ENCODE measurements around the gene PXYLP1. TPM values are rescaled to one million over a fixed set of nuclear protein-coding genes. Genes with fewer than 3 reads are reported as not detected.

Gene PXYLP1
- total RNA-seq, 1 donor from 2014 or later, result 11.5 TPM

- Histone ChIP-seq H3K36me3 (ENCODE audit: control insufficient read depth, insufficient read depth, low read length) (no peaks in the 10 kb centered on the region), H3K27me3 (ENCODE audit: control insufficient read depth, insufficient read depth, low read length) (no peaks in the 10 kb centered on the region), H3K4me3 (ENCODE audit: low read depth, low read length) (no peak overlapping the region)
- DNase-seq (ENCODE audit: low read depth), result no peak
- TF ChIP-seq, protein P1, sequence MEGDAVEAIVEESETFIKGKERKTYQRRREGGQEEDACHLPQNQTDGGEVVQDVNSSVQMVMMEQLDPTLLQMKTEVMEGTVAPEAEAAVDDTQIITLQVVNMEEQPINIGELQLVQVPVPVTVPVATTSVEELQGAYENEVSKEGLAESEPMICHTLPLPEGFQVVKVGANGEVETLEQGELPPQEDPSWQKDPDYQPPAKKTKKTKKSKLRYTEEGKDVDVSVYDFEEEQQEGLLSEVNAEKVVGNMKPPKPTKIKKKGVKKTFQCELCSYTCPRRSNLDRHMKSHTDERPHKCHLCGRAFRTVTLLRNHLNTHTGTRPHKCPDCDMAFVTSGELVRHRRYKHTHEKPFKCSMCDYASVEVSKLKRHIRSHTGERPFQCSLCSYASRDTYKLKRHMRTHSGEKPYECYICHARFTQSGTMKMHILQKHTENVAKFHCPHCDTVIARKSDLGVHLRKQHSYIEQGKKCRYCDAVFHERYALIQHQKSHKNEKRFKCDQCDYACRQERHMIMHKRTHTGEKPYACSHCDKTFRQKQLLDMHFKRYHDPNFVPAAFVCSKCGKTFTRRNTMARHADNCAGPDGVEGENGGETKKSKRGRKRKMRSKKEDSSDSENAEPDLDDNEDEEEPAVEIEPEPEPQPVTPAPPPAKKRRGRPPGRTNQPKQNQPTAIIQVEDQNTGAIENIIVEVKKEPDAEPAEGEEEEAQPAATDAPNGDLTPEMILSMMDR (IDR thresholded peaks at IDR 0.05; ENCODE audit: insufficient read depth, low read length, poor library complexity, severe bottlenecking), result no peak
Measured at GRCh38 chr3:141241616-141242376, 10.2 kb downstream of the PXYLP1 start.

DNA sequence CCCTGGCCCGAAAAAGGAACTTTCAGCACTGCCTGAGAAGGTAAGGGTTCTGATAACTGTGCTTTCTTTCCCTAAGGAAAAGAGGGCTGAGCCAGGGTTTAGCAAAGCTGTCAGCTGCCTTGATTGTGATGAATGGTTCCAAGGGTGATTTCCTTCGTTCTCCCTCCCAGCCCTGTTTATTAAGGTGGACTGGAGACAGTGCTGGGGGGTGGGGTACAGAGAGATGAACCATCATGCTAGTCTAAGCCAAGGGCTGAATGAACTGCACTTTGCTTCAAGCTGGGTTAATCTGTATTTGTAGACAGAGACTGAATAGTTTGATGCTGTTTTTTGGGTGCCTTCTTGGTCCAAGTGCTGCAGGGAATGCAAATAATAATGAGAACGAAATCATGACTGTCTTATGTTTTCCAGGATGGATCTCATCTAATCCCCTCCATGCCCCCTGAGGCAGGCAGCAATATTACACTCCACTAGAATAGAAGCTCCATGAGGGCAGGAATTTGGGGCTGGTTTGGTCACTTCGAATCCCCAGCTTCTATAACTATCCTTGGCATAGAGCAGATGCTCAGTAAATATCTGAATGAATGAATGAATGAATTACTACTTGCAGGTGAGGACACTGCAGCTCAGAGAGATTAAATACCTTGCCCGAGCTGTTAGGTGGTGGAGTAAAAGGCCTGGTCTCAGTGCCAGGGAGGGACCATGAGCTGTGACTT, 10.9 kb downstream of the PXYLP1 start:
- DNase-seq (ENCODE audit: low read depth), result no peak

DNA sequence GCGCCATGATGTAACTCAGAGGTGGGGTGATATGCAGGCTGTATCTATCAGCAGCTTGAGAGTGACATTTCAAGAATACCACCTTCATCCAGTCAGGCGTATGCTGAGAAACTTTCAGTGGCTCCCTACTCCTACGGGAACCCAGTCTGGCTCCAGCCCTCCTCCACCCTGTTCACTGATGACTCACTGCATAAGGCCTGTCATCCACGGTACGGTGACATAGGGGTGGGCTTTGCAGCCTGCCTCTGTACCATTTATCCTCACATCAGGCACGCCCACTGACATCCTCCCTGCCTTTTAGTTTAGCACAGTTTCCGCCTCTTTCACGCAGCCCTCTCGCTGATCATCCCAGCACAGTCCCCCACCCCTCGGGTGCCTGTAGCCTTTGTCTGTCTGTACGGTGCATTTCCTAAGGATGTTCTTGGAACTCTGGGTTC, 11.7 kb downstream of the PXYLP1 start:
- TF ChIP-seq, protein P1 (IDR thresholded peaks at IDR 0.05; ENCODE audit: insufficient read depth, low read length, poor library complexity, severe bottlenecking), result no peak
- Histone ChIP-seq H3K4me3 (ENCODE audit: low read depth, low read length) (no peak overlapping the region), H3K36me3 (ENCODE audit: control insufficient read depth, insufficient read depth, low read length) (no peaks in the 10 kb centered on the region), H3K27me3 (ENCODE audit: control insufficient read depth, insufficient read depth, low read length) (no peaks in the 10 kb centered on the region)
- DNase-seq (ENCODE audit: low read depth), result no peak

More for the DNA sequence above, 10.9 kb downstream of the PXYLP1 start:
- TF ChIP-seq, protein P1 (IDR thresholded peaks at IDR 0.05; ENCODE audit: insufficient read depth, low read length, poor library complexity, severe bottlenecking), result no peak
- no peaks in the 10 kb centered on the region for H3K27me3 ChIP-seq (ENCODE audit: control insufficient read depth, insufficient read depth, low read length)
- H3K36me3 ChIP-seq (ENCODE audit: control insufficient read depth, insufficient read depth, low read length), result no peaks in the 10 kb centered on the region
- H3K4me3 ChIP-seq (ENCODE audit: low read depth, low read length), result no peak overlapping the region

- TF ChIP-seq, protein P1 (IDR thresholded peaks at IDR 0.05; ENCODE audit: insufficient read depth, low read length, poor library complexity, severe bottlenecking), result no peak
- Histone ChIP-seq H3K4me3 (ENCODE audit: low read depth, low read length) (no peak overlapping the region), H3K27me3 (ENCODE audit: control insufficient read depth, insufficient read depth, low read length) (no peaks in the 10 kb centered on the region), H3K36me3 (ENCODE audit: control insufficient read depth, insufficient read depth, low read length) (no peaks in the 10 kb centered on the region)
- no peak for DNase-seq (ENCODE audit: low read depth)
Measured at GRCh38 chr3:141246224-141246957, 14.8 kb downstream of the PXYLP1 start.

GRCh38 chr3:141246958-141247301, 15.3 kb downstream of the PXYLP1 start:
- H3K36me3 ChIP-seq (ENCODE audit: control insufficient read depth, insufficient read depth, low read length), result no peaks in the 10 kb centered on the region
- TF ChIP-seq, protein P1 (IDR thresholded peaks at IDR 0.05; ENCODE audit: insufficient read depth, low read length, poor library complexity, severe bottlenecking), result no peak

More at GRCh38 chr3:141246958-141247301, 15.3 kb downstream of the PXYLP1 start:
- no peak overlapping the region for H3K4me3 ChIP-seq (ENCODE audit: low read depth, low read length)
- H3K27me3 ChIP-seq (ENCODE audit: control insufficient read depth, insufficient read depth, low read length), result no peaks in the 10 kb centered on the region
- DNase-seq (ENCODE audit: low read depth), result no peak
